ENCODE measurements around the gene R3HDM2.

R3HDM2 gene

GRCh38 chr12:57240066-57240921 is 190.5 kb downstream of the R3HDM2 start:
- peak; percentile 42 for DNase-seq (ENCODE audit: low spot score)

DNA sequence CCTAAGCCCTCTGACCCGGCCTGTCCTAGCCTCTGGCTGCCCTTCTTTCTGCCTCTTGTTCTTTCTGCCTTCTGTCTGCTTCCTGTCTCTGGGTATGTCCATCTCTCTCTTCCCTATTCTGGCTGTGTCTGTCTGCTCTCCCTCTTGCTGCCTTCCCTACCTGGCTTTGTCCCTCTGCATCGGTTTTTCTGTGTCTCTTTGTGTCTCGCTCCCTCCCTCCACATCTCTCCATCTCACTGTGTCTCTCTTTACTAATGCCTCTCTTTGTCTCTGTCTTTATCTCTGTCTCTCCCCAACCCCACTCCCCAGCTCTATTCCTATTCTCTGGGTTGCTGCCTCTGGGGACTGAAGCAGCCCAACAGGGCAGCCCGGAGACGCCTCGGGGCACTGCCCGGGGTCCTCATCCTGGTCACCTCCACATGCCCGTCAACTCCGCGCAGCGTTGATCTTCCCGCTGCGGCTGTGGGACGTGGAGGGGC is 191.2 kb downstream of the R3HDM2 start:
- DNase-seq (ENCODE audit: low spot score) = no peak

GRCh38 chr12:57238854-57239554 is 191.8 kb downstream of the R3HDM2 start:
- peak; percentile 78 for DNase-seq (ENCODE audit: low spot score)

- DNase-seq (ENCODE audit: low spot score) = no peak
These were observed 192.7 kb downstream of the R3HDM2 start for GRCh38 chr12:57237932-57238853.

DNA sequence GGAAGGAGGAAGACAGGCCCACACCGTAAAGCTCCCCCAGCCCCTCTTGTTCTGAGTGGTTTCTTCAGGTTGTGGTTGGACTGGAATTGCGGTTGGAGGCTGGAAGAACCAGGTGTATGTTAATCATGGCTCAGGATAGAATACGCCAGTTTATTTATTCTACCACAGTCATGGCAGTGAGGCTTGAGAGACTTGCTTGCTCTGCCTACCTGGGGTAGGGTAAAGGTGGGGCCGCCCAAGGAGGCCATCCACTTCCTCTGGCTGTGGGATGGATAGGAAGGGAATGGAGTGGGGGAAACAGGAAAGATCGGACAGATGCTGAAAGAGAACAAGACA is 193.3 kb downstream of the R3HDM2 start:
- DNase-seq (ENCODE audit: low spot score) = no peak

- DNase-seq (ENCODE audit: low spot score) = no peak
These were observed 193.8 kb downstream of the R3HDM2 start for GRCh38 chr12:57236925-57237595.

DNA sequence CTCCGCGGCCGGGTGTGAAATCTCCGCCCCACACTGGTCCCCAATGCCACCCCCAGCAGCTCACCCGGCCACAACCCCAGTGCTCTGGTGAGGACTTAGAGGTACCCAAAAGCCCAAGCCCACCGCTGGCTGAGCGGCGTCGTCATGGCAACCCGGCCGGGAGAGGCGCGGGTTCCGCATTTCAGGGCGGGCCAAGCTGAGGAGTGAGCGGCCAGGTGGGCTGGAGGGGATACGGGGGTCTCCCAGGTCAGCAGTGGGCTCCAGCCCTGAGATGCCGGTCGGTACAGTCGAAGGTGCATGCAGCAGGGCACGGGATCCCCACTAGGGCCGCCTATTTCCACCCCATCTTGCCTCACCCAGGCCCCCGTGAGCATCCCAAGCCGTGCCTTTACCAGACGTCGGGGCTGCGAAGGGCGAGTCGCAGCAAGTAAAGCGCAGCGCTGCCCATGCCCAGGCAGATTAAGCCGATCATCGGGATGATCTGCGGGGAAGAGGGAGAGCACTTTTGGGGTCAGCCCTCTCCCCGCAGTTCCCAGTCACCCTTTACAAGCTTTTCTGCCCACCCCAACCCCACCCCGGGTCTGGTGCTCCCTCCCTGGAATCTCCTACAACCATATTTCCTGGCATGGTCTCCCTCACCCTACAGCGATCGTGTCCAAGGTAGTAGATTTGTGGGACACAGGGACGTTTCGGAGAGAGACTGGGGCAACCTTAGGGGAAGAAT is 194.5 kb downstream of the R3HDM2 start:
- DNase-seq (ENCODE audit: low spot score) = no peak

- no peak for DNase-seq (ENCODE audit: low spot score)
These were observed 195.1 kb downstream of the R3HDM2 start for GRCh38 chr12:57235728-57236131.

- DNase-seq (ENCODE audit: low spot score) = no peak
These were observed 195.7 kb downstream of the R3HDM2 start for GRCh38 chr12:57235017-57235727.

DNA sequence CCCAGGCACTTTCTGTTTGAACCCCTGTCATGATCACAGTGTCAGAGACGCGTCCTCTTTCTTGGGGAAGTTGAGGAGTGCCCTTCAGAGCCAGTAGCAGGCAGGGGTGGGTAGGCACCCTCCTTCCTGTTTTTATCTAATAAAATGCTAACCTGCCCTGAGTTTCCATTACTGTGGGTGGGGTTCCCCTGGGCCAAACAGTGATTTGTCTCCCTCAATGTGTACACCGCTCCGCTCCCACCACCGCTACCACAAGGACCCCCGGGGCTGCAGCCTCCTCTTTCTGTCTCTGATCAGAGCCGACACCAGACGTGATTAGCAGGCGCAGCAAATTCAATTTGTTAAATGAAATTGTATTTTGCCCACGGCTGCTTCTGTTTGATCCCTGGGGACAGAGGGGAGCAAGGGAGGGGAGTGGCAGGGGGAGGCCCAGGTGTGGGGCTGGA is 196.2 kb downstream of the R3HDM2 start:
- DNase-seq (ENCODE audit: low spot score) = no peak

DNA sequence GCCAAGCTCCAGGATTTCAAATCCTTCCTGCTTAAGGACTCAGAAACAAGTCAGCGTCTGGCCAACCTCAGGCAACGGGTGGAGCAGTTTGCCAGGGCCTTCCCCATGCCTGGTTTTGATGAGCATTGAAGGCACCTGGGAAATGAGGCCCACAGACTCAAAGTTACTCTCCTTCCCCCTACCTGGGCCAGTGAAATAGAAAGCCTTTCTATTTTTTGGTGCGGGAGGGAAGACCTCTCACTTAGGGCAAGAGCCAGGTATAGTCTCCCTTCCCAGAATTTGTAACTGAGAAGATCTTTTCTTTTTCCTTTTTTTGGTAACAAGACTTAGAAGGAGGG is 196.6 kb downstream of the R3HDM2 start:
- no peak for DNase-seq (ENCODE audit: low spot score)

GRCh38 chr12:57233357-57234232 is 197.2 kb downstream of the R3HDM2 start:
- DNase-seq (ENCODE audit: low spot score) = no peak

- DNase-seq (ENCODE audit: low spot score) = no peak
These were observed 198.6 kb downstream of the R3HDM2 start for GRCh38 chr12:57232156-57232756.

- DNase-seq (ENCODE audit: low spot score) = no peak
These were observed 199.4 kb downstream of the R3HDM2 start for GRCh38 chr12:57231276-57232021.

DNA sequence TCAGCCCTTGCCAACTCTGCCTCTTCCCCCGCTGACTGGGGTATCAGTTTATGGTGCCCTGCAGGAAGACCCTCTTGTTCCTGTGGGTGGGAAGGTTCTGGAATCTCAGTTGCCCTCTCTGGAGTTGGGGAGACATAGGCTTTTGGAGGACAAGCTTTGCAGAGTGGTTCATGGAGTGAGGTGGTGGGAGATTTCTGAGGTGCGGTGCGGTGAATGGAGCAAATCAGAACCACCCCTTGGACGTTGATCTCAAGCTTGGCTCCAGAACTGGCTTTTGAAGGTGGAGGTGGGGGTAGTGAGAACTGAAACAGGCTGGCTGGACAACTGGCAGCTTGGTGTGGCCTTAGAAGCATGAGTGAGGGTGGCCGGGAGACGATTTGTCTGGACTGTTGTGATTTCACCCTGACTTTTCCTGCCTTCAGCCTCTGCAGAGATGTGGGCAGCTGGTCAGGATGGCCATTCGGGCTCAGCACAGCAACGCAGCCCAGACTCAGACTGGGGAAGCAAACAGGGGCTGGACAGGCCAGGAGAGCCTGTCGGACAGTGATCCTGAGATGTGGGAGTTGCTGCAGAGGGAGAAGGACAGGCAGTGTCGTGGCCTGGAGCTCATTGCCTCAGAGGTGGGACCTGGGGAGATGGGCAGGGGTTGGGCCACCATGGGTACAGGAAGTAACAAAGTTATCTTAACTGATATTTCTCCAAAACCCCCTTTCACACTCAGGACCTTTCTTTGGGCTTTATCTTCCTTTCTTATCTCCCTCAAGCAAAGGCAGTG is 200.3 kb downstream of the R3HDM2 start:
- DNase-seq (ENCODE audit: low spot score) = no peak

DNA sequence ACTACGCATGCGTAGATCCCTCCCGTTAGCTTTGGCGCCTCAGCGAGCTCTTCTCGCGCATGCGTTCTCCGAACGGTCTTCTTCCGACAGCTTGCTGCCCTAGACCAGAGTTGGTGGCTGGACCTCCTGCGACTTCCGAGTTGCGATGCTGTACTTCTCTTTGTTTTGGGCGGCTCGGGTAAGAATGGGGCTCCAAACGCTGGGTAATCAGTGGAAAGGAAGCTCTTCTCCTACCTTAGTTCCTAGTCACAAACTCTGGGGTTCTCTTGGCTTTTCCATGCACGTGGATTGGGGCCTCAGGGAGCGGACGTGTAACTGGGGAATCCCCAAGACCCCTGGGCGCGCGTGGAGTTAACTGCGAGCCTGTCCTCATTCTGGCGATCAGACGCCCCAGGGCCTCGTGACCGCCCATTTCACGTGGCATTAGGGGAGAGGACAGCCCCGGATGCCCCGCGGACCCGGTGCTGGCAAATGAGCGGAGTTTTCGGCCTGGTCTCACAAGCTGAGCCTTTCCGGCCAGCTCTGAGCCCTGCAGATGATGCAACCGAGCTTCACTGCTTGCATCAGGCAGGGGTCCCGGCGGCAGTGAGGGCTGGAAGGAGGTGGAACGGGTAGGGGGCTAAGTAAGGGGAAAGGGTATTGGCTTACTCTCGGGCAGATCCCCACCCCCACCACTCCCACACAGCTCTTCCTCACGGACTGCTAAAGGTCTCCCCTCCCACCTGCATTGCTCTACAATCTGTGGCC is 201.0 kb downstream of the R3HDM2 start, which contains the start of gene SHMT2:
TSS of gene SHMT2 (plus strand) at position 78 of the 747 bp plus-strand sequence. CDS start at position 146, 68 bp downstream.
- DNase-seq (ENCODE audit: low spot score) = peak; percentile 95

Measured in pons (tissue), 1 donor.